Hematopoietic multipotent progenitor cell (in vitro differentiated cells): ENCODE results near the gene MDGA2. TPM values are rescaled to one million over a fixed set of nuclear protein-coding genes. Genes with fewer than 3 reads are reported as not detected.
"Not testable (repeated sequence)": the region's sequence is repeated elsewhere in the genome, so short reads cannot be mapped to it uniquely, and the experiment has no call there.

Experiments
- DNase-seq, 3 donors: peaks; one replicate each; pipeline ENCODE4 v3.0.0-alpha.2; 2011 to 2015; ENCODE audit warnings: low read depth in 2 of 3, low spot score in 2 of 3
- total RNA-seq: library from RNA; depleted of rRNA; stranded (reverse); fragments of >200 nt; gene quantifications from one replicate; pipeline ENCODE4 v1.2.3, GENCODE V29; 2012

Gene MDGA2
- total RNA-seq, 1 donor: 0.27 TPM

DNA sequence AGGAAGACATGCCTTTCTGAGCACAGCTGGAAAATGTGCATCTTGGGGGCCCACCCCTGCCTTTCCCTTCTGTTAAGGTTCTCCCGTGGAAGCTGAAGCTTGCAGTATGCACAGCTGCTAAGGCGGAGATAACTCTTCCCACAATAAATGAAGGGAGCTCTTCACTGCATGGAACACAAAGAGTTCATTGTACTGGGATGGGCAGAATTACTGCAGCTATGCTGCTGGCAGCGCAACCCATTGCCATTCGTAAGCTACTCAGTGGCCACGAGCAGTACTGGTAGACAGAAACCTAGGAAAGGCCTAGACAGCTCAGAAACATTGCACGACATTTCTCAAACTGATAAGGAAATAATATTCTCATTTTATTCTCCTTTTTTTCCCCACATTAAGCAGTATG, 310.2 kb downstream of the MDGA2 start:
- DNase-seq: no peak

DNA sequence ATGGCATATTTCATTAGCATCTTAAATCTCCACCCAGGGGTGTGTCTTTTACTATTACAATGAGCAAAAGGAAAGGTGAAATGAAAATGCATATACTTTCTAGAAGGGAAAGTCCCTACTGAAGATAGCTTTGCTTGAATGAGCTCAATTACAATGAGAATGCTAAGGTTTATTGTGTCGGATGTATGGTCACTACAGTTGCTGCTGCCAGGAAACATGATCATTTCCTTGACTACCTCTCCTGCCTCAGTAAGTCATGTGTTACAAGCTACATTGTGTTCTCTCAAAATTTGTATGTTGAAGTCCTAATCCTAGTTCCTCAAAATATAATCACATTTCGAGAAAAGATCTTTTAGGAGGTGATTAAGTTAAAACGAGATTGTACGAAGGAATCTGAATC, 322.2 kb downstream of the MDGA2 start:
- peak in 2 of 3 donors; percentile 18 to 48 for DNase-seq

DNA sequence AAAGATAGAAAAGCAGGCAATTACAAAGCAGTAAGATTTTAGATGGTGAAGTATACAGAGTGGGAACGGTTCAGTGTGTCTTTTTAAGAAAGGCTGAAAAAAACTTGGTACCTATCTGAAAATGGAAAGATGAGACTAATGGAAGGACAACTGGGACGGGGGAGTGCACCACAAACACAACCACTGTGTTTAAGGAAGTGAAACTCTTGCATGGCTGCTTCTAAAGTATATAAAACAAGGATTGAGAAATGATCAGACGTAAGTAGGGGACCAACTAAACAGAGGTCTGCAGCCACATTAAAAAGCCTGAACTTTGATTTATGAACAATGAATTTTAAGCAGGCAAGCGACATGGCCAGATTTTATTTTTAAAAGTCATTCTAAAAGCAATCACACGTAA, 328.6 kb downstream of the MDGA2 start:
- no peak for DNase-seq

DNA sequence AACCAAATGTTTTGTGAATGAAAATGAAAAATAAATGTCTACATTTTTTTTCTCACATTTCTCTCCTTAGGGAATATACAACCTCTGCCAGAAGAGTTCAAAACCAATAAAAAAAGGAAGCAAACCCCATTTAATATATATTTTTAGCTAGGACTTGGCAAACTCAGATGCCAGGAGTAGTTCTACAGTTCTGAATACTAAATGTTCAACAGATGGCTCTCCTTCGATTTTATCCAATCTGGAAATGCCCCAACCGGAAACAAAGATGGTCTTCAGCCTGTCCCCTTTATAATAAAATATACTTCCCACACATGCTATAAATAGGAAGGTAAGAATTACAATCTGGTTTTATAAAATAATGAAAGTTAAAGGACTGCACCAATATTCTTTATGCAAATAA, 330.4 kb downstream of the MDGA2 start:
- DNase-seq: no peak

DNA sequence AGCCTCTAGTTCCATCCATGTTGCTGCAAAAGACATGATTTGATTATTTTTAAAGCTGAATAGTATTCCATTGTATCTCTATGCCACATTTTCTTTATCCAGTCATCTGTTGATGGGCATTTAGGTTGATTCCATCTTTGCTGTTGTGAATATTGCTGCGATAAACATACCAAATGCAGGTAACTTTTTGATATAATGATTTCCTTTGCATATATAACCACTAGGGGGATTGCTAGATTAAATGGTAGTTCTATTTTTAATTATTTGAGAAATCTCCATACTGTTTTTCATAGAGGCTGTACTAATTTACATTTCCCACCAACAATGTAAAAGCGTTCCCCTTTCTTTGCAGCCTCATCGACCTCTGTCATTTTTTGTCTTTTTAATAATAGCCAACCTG, 342.5 kb downstream of the MDGA2 start:
- no peak for DNase-seq

DNA sequence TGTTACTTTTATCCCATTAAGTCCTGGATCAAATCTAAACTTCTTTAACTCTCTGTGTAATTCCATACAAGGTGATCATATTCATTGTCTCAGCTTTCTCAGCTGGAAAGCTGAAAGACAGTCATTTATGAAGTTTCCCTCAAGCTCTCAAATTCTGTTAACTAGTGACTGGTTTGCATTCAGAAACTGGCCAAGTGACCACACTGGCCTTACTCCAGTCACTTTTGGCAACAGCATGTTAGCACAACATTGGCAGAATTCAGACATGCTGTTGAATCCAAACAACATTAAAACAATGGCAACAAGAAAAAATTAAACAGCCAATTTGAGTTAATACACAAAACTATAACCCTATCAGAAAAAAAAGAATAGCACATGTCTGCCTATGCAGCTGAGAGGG, 343.3 kb downstream of the MDGA2 start:
- DNase-seq: no peak

DNA sequence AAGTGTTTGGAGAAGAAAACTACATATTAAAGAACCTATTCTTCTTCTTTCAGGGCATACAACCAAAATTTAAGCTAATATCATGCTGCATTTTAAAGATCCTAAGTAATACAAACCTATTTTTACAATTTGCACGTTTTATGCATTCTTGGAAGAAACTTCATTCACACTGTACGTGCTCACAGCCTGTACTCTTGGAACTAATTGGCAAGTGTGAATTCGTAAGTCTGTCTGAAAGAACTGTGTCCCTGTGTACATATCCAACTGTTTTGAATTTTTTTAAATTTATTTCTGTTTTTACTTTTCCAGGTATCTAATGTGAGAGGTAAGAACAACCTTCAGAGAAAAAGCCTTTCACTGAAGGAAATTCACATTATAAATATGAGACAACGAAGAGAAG, 347.0 kb downstream of the MDGA2 start:
- DNase-seq: no peak

DNA sequence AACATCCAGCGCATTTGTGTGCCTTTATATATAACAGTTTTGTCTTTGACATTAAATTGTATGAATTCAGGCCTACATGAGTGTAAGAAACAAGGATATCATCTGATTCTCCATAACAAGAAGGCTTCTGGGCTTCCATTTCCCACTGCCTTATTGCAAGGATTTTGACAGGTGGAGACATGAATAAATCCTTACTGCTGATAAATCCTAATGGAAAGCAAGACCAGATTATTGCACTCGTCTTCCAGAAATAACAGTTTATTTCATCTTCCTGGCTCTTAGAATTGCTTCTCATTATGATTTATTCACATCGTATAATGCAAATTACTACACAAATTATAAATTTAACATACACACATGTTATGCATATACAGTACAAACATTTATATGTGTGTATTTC, 348.1 kb downstream of the MDGA2 start:
- no peak for DNase-seq

DNA sequence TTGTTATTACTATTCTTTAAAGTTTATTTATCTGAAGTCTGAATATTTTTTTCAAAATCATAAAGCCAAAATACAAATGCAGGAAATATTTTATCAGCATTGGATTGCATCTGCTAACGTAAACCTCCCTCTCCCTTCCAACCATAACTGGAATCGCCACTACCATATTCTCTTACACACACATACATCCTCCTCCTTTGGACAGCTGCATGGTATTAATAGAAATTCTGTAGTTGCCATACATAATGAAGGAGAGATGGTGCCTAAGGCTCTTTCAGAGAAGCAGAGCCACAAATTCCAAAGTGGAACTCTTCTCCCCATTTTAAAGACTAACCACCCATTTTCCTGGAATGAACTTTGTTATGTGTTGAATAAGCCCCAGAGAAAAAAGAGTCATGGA, 352.7 kb downstream of the MDGA2 start:
- no peak for DNase-seq

DNA sequence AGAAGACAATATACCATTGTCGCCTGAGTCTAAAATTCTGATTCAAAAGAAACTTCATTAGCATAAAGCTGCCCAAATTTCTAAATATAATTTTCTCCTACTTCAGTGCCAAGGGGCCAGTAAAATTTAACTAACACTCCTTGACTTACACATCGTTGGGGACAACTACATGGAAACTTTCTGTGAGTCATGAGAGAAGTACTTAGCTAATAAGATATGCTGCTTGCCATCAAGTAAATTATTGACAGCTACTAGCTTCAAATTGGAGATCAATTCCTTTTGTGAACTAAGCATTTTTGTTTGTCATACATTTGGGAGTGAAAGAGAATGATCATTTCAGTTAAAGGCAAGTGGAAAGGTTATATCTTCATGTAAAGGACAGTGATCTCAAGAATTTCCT, 373.3 kb downstream of the MDGA2 start:
- no peak for DNase-seq

DNA sequence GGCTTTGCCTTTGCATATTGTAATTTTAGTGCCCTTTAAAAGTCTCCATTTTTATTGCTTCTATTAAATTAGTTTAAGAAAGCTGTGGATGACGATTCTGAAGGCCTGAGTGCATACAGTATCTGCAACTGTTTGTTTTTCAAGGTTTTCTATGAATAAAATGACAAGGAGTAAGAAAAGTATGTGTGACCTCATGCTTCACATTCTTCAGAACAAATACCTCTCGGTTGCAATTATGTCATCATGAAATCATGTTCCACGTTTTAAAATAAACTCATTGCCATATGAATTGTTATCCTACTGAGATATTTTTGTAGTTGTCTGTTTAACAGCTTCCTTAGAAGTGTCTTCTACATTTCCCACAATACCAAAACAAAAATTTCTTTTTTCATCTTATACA, 374.6 kb downstream of the MDGA2 start:
- no peak for DNase-seq

DNA sequence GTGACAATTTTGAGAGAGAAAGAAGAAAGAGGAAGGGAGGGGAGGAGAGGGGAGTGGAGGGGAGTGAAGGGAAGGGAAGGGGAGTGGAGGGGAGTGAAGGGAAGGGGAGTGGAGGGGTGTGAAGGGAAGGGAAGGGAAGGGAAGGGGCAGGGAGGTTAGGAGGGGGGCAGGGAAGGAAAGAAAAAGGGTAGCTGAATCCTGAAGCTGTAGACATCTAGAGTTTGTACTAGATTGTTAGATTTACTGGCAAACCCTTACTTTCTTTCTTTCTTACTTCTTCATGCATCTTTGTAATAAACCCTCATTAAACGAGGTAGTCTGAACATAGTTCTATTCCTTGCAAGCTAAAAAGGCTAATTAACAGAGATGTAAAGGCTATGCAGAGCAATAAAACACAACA, 378.0 kb downstream of the MDGA2 start:
- no peak for DNase-seq

DNA sequence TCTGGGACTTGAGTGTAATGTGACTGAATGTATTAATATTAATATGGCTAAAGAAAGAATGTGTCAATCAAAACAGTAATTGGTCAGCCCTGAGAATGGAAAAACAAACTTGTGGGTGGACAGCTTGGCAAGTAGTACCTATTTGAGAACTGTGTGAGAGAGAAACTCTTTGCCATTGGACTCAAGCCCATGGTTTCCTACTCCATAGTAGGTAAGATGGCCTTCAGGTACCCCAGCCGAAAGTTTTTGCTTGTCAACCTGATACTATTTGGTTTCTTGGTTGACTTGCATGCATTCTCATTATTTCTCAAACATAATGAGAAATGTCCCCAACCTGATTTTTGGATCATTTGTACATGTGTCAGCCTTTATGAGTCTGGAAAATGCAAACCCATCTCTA, 391.1 kb downstream of the MDGA2 start:
- no peak for DNase-seq

DNA sequence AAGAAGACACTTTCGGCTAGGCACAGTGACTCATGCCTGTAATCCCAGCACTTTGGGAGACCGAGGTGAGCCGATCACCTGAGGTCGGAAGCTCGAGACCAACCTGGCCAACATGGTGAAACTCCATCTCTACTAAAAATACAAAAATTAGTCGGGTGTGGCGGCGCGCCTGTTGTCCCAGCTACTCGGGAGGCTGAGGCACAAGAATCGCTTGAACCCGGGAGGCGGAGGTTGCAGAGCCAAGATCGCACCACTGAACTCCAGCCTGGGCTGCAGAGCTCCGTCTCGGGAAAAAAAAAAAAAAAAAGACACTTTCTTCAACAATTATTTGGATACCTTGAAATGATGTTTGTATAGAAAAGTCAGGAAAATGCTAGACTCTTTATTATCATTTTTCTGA, 393.6 kb downstream of the MDGA2 start:
- DNase-seq: not testable (repeated sequence)

DNA sequence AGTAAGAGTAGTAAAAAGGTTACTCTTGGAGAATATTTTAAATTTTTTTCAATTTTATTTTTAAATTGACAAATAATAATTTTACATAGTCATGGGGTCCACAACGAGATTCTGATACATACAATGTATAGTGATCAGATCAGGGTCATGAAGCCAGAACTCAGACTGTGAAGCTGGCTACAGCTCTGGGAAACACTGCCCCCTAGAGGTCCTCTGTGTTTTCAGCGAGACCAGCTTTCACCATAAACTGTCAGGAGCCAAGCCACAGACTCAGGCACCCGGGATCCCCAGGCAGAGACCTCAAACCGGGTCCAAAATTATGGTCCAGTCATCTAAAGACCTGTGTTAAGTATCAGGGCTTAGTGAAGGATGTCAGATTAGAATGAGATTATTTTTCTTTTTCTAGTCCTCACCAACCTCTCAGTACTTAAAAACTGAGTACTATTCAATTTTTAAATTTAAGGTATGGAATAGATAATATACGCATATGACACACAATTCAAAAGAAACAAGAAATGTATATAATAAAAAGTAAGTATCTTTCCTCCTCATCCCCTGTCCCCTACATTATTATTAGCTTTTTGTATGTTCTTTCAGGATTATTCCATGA, 397.1 kb downstream of the MDGA2 start:
- DNase-seq: peak in 2 of 3 donors; percentile 69 to 78

DNA sequence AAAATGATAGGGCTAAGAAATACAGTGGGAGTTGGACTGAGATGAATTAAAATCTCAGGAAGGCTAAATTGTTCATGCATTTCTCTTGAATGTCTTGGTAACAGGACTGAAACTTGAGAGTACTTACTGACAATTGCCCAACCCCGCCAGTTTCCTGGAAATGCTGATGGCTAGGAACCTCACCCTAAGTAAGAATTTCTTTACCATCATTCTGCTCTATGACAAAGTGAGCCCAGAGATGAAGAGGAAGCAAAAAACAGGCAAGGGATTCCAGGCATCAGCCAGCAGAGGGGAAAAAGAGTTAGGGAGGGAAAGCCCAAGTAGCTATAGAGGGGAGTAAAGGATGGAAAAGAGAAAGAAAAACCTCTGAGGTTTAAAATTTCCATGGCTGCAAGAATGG, 397.7 kb downstream of the MDGA2 start:
- DNase-seq: no peak

DNA sequence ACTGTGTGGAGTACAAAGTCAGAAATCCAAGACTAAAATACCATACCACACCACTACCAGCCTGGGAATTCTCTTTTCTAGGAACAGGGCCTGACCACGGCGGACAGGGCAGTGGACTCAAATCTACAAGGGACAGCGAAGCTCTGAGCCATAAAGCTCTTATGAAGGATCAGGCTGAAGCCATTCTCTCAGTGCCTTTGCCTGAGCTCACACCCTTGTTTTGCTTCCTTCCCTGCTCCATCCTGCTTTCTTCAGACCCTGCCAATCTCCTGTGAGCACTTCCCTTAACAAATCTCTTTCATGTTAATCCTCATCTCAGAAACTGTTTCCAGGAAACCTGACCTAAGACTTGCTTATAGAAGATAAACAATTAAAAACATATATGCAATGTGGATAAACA, 398.5 kb downstream of the MDGA2 start:
- peak in 1 of 3 donors; percentile 3 for DNase-seq

DNA sequence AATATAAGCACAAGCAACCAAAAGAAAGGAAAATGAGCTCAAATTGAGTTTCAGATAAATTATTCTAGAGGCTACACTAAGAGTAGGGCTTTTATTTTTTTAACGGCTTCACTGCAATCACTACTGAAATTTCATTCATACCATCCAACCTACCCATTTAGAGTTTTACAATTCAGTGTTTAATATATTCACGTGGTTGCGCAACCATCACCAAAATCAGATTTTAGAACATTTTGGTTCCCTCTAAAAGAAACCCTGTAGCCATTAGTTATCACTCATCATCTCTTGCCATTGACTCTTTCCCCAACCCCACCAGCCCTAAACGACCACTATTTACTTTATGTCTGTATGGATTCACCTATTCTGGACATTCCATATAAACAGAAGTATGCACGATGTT, 401.5 kb downstream of the MDGA2 start:
- no peak for DNase-seq

DNA sequence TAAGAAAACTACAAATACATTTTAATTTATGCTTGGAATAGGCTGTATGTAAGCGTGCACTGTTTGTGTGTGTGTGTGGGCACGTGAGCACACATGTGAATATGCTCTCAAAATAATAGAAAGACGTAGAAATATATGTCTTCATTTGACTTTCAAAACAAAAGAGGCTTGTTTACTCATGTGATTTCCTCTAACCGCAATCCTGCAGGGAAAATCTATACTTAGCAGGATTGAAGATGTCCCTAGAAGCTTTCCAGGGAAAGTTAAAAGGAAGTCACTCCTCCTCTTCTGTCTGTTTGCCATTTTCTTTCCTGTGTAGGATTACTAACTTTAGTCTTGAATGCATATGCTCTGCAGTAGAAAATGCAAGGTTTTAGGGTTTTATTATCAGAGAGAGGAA, 404.7 kb downstream of the MDGA2 start:
- DNase-seq: no peak

DNA sequence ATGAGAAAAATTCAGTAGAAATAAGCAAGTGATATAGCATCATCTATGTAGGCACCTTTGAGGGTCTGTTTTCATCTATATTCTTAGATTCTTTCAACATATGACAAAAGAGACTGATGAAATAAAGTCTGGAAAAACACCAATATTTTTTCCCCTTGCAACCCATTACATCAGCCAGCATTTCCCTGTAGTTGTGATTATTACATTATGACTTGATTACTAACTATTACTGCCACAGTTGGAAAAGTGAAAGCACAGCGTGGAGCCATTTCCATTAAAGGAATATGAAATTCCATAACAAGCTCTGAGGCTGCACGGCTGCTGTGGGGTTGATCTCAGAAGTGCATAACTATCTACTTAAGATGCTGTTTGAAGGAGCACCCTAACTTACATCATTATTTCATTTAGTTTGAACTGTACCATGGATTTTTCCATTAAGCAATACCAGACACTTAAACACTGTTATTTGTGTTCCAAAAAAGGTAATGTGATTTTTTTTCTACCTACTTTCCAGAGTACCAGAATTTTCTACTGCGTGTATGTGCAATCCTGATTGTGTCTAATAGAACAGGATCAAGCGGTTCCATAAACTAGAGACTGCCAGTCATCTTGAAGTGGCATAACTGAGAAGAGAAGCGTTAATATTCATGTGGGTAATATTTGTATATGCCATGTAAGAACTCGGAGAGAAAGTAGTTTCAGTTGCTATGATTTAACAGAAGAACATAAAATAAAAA, 405.5 kb downstream of the MDGA2 start:
- no peak for DNase-seq

DNA sequence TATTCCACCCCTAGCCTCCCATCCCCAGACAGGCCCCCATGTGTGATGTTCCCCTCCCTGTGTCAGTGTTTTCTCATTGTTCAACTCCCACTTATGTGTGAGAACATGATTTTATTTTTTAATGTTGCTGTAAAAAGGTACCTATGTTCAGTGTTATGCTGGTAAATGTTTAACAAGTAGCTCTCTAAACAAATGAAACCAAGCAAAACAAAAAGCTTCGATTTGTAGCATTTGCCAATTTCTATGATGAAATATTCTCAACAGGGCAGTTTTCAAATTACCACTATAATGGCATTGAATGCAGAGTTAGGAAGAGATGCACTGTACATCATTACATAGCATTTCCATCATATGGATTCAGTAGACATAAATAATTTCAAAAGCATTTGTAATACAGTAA, 410.6 kb downstream of the MDGA2 start:
- DNase-seq: no peak

DNA sequence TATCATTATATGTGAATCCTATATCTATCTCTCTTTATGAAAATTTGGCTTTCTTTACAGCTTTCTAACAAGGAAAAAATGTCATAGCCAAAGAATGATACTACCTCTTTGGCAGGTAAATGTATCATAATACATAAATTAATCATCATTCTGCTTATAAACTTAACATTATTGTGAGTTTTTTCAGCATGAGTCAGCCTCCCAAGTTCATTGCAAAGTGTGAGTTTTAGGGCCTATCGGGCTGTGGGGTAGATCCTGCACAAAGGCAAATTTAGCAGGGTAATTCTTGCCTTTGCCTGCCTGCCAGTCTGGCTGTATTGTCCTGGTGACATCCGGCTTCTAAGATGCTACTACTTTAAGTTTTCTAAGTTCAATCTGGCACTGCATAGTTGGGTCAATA, 412.6 kb downstream of the MDGA2 start:
- DNase-seq: no peak

DNA sequence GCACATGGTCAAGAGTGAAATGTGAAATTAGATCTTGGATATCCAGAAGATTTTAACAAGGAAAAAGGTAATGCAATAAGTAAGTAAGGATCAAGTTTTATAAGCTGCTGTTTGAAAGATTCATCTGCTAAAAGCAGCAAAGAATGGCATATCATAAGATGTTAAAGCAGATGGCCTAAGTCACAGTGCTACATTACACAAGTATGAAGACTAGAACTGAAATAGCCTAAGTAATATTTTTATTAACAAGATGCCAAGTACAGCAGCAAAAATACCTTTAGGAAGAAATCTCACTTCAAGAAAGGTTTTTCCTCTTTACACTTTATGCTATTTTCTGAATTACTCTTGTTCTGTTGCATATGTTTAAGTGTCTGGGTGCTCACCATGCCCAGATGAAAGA, 414.1 kb downstream of the MDGA2 start:
- DNase-seq: no peak
